G401.6 (cell line): Measurements from ENCODE around the gene PHACTR4.
A peak's percentile ranks its signal among the peaks of the same experiment; 100 is the strongest.
"Not testable (repeated sequence)": the region's sequence is repeated elsewhere in the genome, so short reads cannot be mapped to it uniquely, and the experiment has no call there.

Experiments used
- FAIRE-seq: peaks from 2 replicates; lab custom pipeline; 2012; peaks lifted over from hg19 to GRCh38; lab: Jason Lieb, UNC

The PHACTR4 gene

DNA sequence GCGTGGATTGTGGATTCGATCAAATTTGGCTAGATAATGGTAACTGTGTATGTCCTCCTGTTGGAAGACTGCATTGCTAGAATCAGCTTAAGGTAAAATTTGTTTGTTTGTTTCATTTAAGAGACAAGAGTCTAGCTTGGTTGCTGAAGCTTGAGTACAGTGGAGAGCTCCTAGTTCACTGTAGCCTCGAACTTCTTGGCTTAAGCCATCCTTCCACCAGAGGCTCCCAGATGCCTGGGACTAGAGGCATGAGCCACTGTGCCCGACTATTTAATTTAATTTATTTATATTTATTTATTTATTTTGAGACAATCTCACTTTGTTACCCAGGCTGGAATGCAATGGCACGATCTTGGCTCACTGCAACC is 1.5 kb downstream of the PHACTR4 start:
- no peak for FAIRE-seq

GRCh38 chr1:28373450-28373849 is 3.9 kb downstream of the PHACTR4 start:
- FAIRE-seq, result not testable (repeated sequence)

GRCh38 chr1:28374297-28374696 is 4.8 kb downstream of the PHACTR4 start:
- FAIRE-seq, result peak; percentile 97

- not testable (repeated sequence) for FAIRE-seq
These were observed 6.1 kb downstream of the PHACTR4 start for GRCh38 chr1:28375598-28375997.

- FAIRE-seq, result not testable (repeated sequence)
These were observed 6.7 kb downstream of the PHACTR4 start for GRCh38 chr1:28376195-28376594.

- no peak for FAIRE-seq
These were observed 9.4 kb downstream of the PHACTR4 start for GRCh38 chr1:28378906-28379305.

GRCh38 chr1:28380394-28380793 is 10.9 kb downstream of the PHACTR4 start:
- FAIRE-seq, result no peak

DNA sequence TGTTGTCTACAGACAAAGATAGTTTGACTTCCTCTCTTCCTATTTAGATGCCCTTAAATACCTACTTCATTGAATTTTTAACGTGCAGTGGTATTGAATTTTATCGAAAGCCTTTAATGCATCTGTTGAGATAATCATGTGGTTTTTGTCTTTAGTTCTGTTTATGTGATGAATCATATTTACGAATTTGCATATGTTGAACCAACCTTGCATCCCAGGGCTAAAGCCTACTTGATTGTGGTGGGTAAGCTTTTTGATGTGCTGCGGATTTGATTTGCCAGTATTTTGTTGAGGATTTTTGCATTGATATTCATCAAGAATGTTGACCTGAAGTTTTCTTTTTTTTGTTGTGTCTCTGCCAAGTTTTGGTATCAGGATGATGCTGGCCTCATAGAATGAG is 14.2 kb downstream of the PHACTR4 start:
- not testable (repeated sequence) for FAIRE-seq

- no peak for FAIRE-seq
These were observed 22.6 kb downstream of the PHACTR4 start for GRCh38 chr1:28392027-28392652.

- FAIRE-seq, result no peak
These were observed 24.6 kb downstream of the PHACTR4 start for GRCh38 chr1:28394136-28394535.

GRCh38 chr1:28395181-28395580 is 25.6 kb downstream of the PHACTR4 start:
- FAIRE-seq, result no peak

DNA sequence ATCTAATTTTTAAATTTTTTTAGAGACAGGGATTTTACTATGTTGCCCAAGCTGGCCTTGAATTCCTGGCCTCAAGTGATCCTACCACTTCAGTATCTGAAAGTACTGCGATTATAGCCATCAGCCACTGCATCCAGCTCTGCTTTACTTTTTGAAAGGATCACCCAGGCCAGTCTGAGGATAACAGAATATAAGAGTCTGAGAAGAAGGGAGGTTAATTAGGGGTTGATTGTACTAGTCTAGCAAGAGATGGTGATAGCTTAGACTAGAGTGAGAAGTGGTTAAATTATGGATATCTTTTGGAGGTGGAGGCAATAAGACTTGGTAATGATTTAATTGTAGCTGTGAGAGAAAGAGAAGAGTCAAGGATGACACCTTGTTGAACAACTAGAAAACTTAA is 32.2 kb downstream of the PHACTR4 start:
- no peak for FAIRE-seq

DNA sequence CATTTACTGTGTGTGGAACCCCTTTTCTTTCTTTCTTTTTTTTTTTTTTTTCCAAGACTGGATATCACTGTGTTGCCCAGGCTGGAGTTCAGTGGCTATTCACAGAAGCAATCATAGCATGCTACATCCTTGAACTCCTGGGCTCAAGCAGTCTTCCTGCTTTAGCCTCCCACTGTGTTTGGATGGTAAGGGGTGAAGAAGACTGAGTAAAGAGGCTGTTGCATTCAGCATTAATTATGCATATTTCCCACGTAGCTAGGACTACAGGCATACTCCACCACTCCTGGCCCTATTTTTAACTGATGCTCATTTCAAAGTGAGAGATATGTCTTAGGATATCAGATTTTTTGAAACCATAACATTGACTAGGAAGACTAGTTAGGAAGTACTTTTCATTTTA is 39.5 kb downstream of the PHACTR4 start:
- FAIRE-seq, result no peak

DNA sequence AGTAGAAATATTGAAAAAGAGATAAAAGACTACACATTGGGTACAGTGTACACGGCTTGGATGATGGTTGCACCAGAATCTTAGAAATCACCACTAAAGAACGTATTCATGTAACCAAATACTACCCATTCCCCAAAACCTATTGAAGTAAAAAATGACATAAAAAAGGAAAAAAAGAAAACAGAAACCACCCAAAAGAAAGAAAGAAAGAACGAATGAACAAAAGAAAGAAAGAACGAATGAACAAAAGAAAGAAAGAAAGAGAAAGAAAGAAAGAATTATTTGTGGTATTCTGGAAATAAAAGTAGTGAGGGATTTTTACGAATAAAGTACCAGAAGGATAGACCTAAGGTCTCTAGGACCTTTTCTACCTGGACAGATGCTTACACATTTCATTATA is 42.1 kb downstream of the PHACTR4 start:
- no peak for FAIRE-seq

DNA sequence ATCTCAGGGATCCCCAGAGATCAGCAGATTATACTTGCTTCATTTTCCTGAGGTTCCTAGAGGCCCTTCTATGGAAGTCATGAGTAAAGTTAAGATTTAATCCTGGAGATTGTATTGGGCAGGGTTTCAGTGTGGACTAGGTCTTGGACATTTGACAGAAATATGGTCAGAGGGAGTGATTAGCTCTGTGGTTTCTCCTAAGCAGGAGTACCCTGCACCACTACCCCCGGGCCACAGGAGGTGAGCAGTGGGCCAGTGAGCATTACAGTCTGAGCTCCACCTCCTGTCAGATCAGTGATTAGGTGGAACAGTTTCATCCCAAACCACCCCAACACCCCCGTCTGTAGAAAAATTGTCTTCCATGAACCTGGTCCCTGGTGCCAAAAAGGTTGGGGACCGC is 43.2 kb downstream of the PHACTR4 start:
- FAIRE-seq, result no peak

- FAIRE-seq, result peak; percentile 3
These were observed 47.1 kb downstream of the PHACTR4 start for GRCh38 chr1:28416509-28417194.

DNA sequence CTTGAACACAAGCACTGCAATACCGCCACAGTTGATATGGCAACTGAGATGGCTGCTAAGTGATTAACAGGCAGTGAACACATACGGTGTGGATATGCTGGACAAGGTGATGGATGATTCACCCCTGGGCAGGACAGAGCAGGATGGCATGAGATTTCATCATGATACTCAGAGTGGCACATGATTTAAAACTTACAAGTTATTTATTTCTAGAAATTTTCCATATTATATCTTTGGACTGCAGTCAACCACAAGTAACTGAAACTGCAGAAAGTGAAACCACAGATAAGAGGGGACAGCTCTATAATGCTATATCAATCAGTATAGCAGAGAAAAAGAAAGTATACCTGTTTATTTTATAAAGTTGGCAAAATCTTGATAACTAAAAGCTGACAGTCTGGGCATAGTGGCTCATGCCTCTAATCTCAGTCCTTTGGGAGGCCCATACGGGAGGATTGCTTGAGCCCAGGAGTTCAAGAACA is 47.9 kb downstream of the PHACTR4 start:
- no peak for FAIRE-seq

DNA sequence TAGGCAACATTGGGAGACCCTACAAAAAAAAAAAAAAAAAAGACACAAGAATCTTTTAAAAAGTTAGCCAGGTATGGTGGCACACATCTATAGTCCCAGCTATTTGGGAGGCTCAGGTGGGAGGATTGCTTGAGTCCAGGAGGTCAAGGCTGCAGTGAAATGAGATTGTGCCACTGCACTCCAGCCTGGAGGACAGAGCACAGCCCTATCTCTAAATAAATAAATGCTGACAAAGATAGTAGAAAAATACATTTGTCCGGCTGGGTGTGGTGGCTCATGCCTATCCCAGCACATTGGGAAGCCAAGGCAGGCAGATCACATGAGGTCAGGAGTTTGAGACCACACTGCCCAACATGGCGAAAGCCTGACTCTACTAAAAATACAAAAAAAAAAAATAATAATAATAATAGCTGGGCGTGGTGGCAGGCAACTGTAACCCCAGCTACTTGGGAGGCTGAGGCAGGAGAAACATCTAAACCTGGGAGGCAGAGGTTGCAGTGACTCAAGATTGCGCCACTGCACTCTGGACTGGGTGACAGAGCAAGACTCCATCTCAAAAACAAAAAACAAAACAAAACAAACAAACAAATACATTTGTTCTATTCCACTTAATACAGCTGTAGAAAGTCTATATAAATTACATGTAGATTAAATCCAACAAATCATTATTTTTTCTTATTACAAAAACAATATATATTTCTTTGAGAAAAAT is 48.5 kb downstream of the PHACTR4 start:
- no peak for FAIRE-seq

DNA sequence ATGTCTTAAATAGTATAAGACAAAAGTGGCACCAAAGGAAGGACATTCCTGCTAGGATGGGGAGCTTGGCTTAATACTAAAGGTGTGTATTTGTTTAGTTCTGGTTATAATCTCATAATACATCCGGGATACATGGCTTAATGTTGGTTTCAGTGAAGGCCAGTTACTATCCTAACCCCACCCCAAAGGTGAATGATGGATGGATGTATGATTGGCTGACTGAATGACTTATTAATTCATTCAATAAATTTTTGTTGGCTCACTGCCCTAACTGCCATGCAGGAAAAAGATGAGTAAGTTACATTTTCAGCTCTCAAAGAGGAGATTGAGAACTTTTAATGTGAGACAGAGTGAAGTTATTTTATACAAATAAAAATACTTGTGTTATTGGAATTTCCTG is 52.2 kb downstream of the PHACTR4 start:
- FAIRE-seq, result no peak

DNA sequence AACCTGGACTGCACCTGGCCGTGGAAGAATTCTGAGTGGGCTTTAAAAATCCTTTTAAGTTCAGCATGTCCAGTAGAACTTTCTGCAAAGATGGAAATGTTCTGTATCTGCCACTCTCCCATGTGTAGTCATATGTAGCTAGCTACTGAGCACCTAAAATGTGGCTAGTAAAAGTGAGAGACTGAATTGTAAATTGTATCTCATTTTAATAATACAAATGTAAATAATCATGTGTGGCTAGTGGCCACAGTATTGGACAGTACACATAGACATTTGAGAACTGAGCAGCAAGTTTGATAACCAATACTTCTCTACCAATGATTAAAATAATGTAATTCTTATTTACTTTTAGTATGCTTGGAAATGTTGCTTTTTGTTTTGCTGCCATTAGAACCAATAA is 57.3 kb downstream of the PHACTR4 start:
- FAIRE-seq, result no peak

GRCh38 chr1:28428012-28428411 is 58.5 kb downstream of the PHACTR4 start:
- FAIRE-seq, result no peak

- no peak for FAIRE-seq
These were observed 59.5 kb downstream of the PHACTR4 start for GRCh38 chr1:28428990-28429520.

DNA sequence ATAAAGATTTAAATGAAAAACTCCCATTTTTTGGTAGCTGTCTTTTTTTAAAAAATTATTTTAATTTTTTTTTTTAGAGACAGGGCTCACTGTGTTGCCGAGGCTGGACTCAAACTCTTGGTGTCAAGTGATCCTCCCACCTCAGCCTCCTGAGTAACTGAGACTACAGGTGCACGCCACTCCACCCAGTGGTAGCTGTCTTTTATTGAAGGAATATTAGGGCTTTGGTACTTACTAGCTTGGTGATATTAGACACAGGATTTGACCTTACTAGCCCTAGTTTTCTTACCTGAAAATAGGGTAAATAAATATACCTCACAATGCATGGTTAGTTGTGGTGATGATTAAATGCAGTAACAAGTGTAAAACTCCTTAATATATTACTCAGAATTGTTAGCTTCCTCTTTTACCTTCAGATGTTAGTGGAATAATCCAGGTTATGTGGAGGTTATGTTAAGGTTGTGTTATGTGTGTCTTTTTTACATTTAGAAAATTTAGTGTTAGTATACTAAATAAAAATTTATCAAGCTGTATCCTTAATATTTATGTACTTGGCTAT is 66.8 kb downstream of the PHACTR4 start:
- no peak for FAIRE-seq
